ENCODE data around the gene GALNT10. TPM values are rescaled to one million over a fixed set of nuclear protein-coding genes. Genes with fewer than 3 reads are reported as not detected.

The GALNT10 gene
- total and polyA plus RNA-seq, 2 experiments from 2014 or later, result 3.2 to 12.9 TPM

GRCh38 chr5:154249826-154250225 lies 59.3 kb downstream of the GALNT10 start:
- no peaks in the 10 kb centered on the region for H3K79me2 ChIP-seq (replicated peaks; ENCODE audit: insufficient read depth)
- H3K4me1 ChIP-seq (ENCODE audit: insufficient read depth), result 0 out of 2 replicates have a peak, but pooled peaks cover 3% of the 10 kb centered on the region
- no peaks in the 10 kb centered on the region for H3F3A ChIP-seq (replicated peaks; ENCODE audit: low read depth)
- no peaks in the 10 kb centered on the region for H3K9me3 Mint-ChIP-seq
- no peak overlapping the region for H3K4me2 ChIP-seq
- DNase-seq (ENCODE audit: low spot score), result no peak
- H2AFZ ChIP-seq, result no peak overlapping the region
- peaks cover 4% of the 10 kb centered on the region for H3K27me3 Mint-ChIP-seq (ENCODE audit: insufficient read depth, low read depth, poor library complexity)
- no peaks in the 10 kb centered on the region for H4K20me1 ChIP-seq (replicated peaks; ENCODE audit: insufficient read depth)
- no peaks in the 10 kb centered on the region for H3K9me2 ChIP-seq (ENCODE audit: insufficient read depth)
- H3K36me3 Mint-ChIP-seq (ENCODE audit: low read depth), result no peaks in the 10 kb centered on the region
- ATAC-seq, result no peak
- no peak overlapping the region for H3K4me3 ChIP-seq
- no peak overlapping the region for H3K4me3 Mint-ChIP-seq
- H3K27me3 ChIP-seq (ENCODE audit: insufficient read depth), result no peaks in the 10 kb centered on the region
- H3K27ac ChIP-seq (ENCODE audit: low read depth), result no peak overlapping the region
- peaks cover 9% of the 10 kb centered on the region; the same call in 2 of the 3 replicates for H3K4me1 Mint-ChIP-seq
- TF ChIP-seq CREB1 (CRISPR knock-in tag; IDR thresholded peaks at IDR 0.05; ENCODE audit: low read depth) (no peak), STAT1 (IDR thresholded peaks at IDR 0.05; ENCODE audit: unreplicated experiment) (no peak), POLR2AphosphoS5 (IDR thresholded peaks at IDR 0.05; ENCODE audit: low read depth) (no peak), ZNF462 (CRISPR knock-in tag; IDR thresholded peaks at IDR 0.05) (no peak)
- H3K36me3 ChIP-seq (ENCODE audit: insufficient read depth), result no peaks in the 10 kb centered on the region
- H3K27ac Mint-ChIP-seq, result no peak overlapping the region

GRCh38 chr5:154251529-154251928 lies 61.0 kb downstream of the GALNT10 start:
- H2AFZ ChIP-seq, result no peak overlapping the region
- no peak overlapping the region for H3K27ac ChIP-seq (ENCODE audit: low read depth)
- H3K4me2 ChIP-seq, result no peak overlapping the region
- no peaks in the 10 kb centered on the region for H3F3A ChIP-seq (replicated peaks; ENCODE audit: low read depth)
- TF ChIP-seq POLR2AphosphoS5 (IDR thresholded peaks at IDR 0.05; ENCODE audit: low read depth) (no peak), ZNF114 (CRISPR knock-in tag; IDR thresholded peaks at IDR 0.05) (no peak), JUNB (IDR thresholded peaks at IDR 0.05; ENCODE audit: unreplicated experiment) (no peak), ZNF331 (CRISPR knock-in tag; IDR thresholded peaks at IDR 0.05; ENCODE audit: low read depth) (no peak), CREB1 (CRISPR knock-in tag; IDR thresholded peaks at IDR 0.05; ENCODE audit: low read depth) (no peak)
- peaks cover 4% of the 10 kb centered on the region for H3K27me3 Mint-ChIP-seq (ENCODE audit: insufficient read depth, low read depth, poor library complexity)
- no peaks in the 10 kb centered on the region for H3K36me3 ChIP-seq (ENCODE audit: insufficient read depth)
- H3K27ac Mint-ChIP-seq, result no peak overlapping the region
- ATAC-seq (no peak), DNase-seq (ENCODE audit: low spot score) (no peak)
- H3K4me3 Mint-ChIP-seq, result no peak overlapping the region
- H3K79me2 ChIP-seq (replicated peaks; ENCODE audit: insufficient read depth), result no peaks in the 10 kb centered on the region
- no peaks in the 10 kb centered on the region for H3K36me3 Mint-ChIP-seq (ENCODE audit: low read depth)
- H3K4me3 ChIP-seq, result no peak overlapping the region
- H3K4me1 Mint-ChIP-seq, result peaks cover 9% of the 10 kb centered on the region; the same call in 2 of the 3 replicates
- H3K9me3 Mint-ChIP-seq, result no peaks in the 10 kb centered on the region
- H4K20me1 ChIP-seq (replicated peaks; ENCODE audit: insufficient read depth), result no peaks in the 10 kb centered on the region
- H3K27me3 ChIP-seq (ENCODE audit: insufficient read depth), result no peaks in the 10 kb centered on the region
- H3K9me2 ChIP-seq (ENCODE audit: insufficient read depth), result no peaks in the 10 kb centered on the region
- 0 out of 2 replicates have a peak, but pooled peaks cover 3% of the 10 kb centered on the region for H3K4me1 ChIP-seq (ENCODE audit: insufficient read depth)

Measured in GM23338 (cell line).